HG03039 (cell line): ENCODE results near the gene SLC5A11.
"Not testable (repeated sequence)": the region's sequence is repeated elsewhere in the genome, so short reads cannot be mapped to it uniquely, and the experiment has no call there.

Experiments used
- ATAC-seq: cut with Tn5 transposase; IDR thresholded peaks from one replicate; pipeline ENCODE4 v1.9.1; 2021; ENCODE audit warnings: mild to moderate bottlenecking, moderate library complexity; ENCODE audit not compliant: unreplicated experiment

SLC5A11 gene, protein sequence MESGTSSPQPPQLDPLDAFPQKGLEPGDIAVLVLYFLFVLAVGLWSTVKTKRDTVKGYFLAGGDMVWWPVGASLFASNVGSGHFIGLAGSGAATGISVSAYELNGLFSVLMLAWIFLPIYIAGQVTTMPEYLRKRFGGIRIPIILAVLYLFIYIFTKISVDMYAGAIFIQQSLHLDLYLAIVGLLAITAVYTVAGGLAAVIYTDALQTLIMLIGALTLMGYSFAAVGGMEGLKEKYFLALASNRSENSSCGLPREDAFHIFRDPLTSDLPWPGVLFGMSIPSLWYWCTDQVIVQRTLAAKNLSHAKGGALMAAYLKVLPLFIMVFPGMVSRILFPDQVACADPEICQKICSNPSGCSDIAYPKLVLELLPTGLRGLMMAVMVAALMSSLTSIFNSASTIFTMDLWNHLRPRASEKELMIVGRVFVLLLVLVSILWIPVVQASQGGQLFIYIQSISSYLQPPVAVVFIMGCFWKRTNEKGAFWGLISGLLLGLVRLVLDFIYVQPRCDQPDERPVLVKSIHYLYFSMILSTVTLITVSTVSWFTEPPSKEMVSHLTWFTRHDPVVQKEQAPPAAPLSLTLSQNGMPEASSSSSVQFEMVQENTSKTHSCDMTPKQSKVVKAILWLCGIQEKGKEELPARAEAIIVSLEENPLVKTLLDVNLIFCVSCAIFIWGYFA

GRCh38 chr16:24845726-24846547, at the start of gene SLC5A11:
Gene SLC5A11 (plus strand): TSS chr16:24845963. CDS start chr16:24858644, 12,681 bp downstream.
- no peak for ATAC-seq

GRCh38 chr16:24800586-24800985, 45.2 kb upstream of the SLC5A11 start:
- no peak for ATAC-seq

DNA sequence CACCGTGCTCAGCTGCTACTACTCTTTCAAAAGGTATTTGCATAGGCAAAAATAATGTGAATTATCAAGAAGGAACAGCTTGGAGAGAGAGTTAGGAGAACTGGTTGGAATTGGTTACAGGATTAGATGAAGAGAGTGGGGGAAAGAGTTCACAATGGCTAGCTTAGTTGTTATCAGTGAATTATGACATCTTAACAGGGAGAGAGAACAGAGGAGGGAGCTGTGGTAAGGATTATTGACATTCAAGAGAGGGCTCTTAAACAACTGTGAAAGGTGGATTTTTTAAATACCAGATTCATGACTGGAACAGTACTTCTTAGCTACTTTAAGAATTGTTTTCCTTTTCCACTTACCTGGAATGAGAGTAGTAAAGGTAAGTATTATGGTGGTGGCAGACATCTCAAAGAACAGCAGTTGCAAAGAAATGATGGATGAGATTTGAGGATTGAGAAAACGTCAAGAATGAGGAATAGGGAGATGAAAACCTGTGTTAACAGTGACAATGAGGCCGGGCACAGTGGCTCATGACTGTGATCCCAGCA, 43.9 kb upstream of the SLC5A11 start:
- no peak for ATAC-seq

DNA sequence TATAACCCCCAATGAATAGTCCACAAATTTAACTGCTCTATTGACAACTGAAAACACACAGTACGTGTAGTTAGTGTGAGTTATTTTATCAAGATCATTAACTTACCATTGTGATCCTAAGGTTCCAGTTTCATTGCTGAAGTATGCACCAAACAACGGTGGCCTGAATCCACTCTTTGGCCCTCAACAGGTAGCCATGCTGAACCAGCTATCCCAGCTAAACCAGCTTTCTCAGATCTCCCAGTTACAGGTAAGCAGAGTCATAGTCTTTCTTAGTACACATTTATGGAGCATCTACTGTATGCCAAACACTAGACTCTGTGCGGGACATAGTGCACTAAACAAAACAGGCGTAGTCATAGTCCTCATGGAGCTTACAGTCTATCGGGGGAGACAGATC, 40.3 kb upstream of the SLC5A11 start:
- ATAC-seq: no peak

- no peak for ATAC-seq
These were observed 38.5 kb upstream of the SLC5A11 start for GRCh38 chr16:24807301-24807700.

- ATAC-seq: no peak
These were observed 34.6 kb upstream of the SLC5A11 start for GRCh38 chr16:24810951-24811843.

GRCh38 chr16:24812813-24813212, 33.0 kb upstream of the SLC5A11 start:
- not testable (repeated sequence) for ATAC-seq

DNA sequence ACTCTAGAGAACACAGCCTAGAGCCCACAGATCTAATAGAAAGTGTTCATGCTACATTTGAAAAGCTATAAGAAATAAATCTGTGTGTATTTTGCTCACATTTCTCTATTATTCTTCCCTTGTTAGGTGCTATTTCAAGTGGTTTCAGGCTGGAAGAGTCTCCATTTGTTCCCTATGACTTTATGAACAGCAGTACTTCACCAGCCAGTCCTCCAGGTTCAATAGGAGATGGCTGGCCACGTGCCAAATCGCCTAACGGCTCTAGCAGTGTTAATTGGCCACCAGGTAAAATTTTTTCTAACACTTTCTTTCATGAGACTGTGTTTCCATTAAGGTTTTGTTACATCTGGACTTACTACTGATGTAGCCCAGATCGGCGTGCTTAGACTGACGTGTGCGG, 30.7 kb upstream of the SLC5A11 start:
- ATAC-seq: no peak

DNA sequence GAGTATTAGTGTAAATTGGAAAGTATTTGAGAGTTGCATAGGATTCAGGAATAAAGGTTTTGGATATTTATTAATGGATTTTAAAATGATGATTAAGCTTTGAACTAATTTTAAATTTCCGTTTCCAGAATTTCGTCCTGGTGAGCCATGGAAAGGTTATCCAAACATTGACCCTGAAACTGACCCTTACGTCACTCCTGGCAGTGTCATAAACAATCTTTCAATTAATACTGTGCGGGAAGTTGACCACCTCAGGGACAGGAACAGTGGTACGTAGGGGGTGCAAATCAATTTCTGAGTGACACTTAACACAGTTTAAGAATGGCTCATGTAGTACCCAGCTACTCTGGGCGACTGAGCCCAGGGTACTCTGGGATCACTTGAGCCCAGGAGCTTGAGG, 29.1 kb upstream of the SLC5A11 start:
- no peak for ATAC-seq

DNA sequence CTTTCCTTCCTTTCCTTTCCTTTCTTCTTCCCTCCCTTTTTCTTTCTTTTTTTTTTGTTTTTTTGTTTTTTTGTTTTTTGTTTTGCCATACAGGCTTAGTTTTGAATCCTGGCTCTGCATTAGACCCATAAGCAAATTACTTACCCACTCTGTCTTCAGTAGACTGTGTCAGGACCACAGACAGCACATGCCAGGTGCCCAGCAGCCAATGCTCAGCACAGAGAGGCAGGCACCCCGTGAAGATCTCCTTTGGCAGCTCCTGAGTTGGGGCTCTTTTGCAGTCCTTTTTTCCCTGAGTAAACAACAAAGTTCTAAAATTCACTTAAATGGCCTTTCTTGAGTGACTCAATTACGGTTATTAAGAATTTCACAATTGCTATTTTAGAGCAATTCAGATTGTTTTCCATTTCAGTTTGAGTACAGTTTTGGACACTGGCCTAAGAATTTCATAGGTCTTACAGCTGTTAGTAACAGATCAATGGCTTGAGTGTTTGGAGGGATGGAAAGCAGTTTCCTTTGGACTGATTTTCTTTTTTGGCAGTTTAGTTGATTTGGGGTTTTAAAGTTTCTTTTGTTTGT, 26.2 kb upstream of the SLC5A11 start:
- no peak for ATAC-seq

DNA sequence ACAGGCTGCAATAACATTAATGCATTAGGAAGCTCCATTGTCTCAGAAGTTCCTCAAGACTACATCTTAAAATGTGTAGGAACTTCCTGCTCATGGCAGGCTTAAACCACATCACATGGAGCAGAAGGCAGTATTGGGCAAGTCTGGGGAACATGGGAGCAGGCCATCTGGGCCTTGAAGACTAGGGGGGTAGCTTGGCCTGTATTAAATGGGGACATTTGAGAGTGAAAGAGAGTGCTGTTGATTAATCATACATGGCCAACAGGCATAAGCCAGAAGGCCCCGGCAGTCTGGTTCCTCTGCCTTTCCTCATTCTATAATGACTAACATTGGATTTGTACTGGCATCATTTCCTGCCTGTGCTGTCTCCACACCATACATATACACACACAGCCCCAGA, 25.2 kb upstream of the SLC5A11 start:
- no peak for ATAC-seq

GRCh38 chr16:24821129-24821528, 24.6 kb upstream of the SLC5A11 start:
- no peak for ATAC-seq

- no peak for ATAC-seq
These were observed 23.2 kb upstream of the SLC5A11 start for GRCh38 chr16:24822542-24822941.

DNA sequence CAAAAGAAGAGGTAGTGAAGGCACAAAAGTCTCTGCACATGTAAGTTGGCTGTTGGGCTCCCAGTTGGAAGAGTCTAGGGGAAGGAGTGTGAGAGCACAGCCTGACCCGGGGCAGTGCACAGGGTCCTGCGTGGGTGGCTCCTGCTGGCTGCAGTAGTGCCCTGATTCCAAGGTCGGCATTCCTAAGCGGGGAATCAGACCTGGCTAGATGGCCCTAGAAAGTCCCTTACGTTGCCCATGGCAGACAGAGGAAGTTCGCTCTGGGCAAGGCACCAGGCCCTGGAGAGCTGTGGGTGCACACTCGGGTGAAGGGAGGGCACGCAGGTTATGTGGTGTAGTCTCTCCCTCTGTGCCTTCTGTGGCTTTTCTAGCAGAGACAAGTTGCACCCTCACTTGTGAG, 22.8 kb upstream of the SLC5A11 start:
- no peak for ATAC-seq

- ATAC-seq: no peak
These were observed 20.1 kb upstream of the SLC5A11 start for GRCh38 chr16:24825696-24826095.

DNA sequence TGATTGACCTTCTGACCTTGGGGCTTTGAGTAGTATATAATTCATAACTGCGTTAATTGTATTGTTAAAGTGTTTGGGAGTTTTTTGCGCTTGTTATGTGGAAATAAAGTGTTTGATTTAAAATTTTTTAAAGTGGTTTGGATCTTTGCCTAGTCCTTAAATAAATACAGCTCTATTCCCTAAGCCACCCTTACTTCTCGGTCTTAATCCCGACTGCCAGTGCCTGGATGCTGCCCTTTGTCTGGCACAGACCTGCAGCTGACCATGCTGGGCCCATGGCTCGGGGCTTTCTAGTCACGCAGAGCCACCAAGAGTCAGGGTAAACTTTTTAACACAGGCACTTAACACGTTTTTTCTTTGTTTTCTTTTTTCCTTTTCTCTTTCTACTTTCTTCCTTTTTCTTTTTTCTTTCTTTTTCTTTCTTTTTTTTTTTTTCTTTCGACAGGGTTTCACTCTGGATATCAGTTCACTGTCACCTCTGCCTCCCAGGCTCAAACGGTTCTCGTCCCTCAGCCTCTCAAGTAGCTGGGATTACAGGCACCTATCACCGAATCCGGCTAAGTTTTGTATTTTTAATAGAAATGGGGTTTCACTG, 19.6 kb upstream of the SLC5A11 start:
- ATAC-seq: no peak

DNA sequence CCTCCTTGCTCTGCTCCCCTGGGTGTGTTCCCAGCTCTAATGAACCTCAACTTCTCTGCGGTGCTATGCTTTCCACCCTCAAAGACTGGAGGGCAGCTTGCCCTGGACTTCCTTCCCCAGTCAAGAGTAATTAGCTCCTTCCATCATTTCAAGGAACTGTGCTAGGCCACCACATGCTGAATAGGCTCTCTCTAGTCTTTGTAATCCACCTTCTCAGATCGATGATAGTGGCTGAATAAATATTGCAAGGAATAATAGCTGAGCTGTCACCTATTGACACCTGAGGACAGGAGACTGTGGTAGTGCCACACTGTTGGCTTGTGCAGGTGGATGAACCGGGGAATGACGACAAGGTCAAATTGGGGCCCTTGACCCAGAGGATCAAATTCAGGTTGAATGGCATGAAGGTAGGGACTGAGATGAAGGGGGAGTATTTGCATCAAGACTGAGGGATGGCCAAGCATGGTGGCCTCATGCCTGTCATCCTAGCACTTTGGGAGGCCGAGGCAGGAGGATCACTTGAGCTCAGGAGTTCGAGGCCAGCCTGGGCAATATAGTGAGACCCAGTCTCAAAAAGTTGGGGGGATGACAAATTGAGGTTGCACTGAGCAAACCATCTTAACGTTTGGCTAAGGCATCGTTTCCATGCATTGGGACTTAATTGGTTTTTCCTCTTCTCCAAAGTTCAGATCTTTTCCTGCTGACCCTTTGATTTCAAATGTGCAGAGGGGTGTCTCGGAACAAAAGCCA, 18.8 kb upstream of the SLC5A11 start:
- no peak for ATAC-seq

DNA sequence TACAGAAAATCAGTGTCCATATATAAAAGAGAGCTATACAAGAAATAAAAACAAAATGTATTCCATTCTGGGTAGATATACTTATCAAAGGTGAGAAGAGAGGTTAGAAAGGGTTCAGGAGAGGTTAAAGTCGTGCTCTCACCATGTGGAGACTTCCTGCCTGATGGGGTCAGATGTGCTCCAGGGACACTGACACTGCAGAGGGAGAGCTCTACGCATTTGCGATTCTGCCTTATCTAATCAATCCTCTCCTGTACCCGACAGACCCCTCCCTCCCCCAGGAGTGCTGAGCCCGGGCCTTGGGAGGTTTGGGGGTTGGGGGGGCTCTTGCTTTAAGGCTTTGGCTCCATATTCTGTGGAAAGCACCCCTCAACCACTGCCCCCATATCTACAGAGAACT, 16.6 kb upstream of the SLC5A11 start:
- ATAC-seq: no peak

DNA sequence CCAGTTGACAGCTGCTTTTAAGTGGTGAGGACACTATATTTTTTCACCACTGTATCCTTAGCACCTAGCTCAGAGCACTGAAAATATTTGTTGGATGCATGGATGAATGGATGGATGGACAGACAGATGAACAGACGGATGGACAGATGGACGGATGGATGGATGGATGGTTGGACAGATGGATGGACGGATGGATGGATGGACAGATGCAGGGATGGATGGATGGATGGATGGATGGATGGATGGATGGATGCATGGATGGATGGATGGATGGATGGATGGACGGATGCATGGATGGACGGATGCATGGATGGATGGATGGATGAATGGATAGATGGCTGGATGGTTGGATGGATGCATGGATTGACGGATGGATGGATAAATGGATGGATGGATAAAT, 12.4 kb upstream of the SLC5A11 start:
- ATAC-seq: no peak
